Endodermal cell (in vitro differentiated cells): ENCODE data around the gene COG3. TPM values are rescaled to one million over a fixed set of nuclear protein-coding genes. Genes with fewer than 3 reads are reported as not detected.

Source experiments
- DNase-seq: peaks from one replicate; pipeline ENCODE4 v3.0.0-alpha.2; 2017
- H3K27ac ChIP-seq: 2 replicates; pipeline ENCODE4 v1.5.1; 2013; ENCODE audit warnings: mild to moderate bottlenecking, low read depth, low read length, moderate library complexity
- H3K27me3 ChIP-seq: 2 replicates; pipeline ENCODE4 v1.6.1; 2013; ENCODE audit warnings: mild to moderate bottlenecking, low read length, moderate library complexity; ENCODE audit not compliant: insufficient read depth, control insufficient read depth, poor library complexity, severe bottlenecking
- H3K36me3 ChIP-seq: 2 replicates; pipeline ENCODE4 v1.7.0; 2013; ENCODE audit warnings: mild to moderate bottlenecking, low read length, moderate library complexity; ENCODE audit not compliant: control insufficient read depth, insufficient read depth
- H3K4me1 ChIP-seq: one replicate; pipeline ENCODE4 v1.7.0; 2013; ENCODE audit warnings: low read length; ENCODE audit not compliant: control insufficient read depth, insufficient read depth
- H3K4me3 ChIP-seq: 2 replicates; pipeline ENCODE4 v1.5.1; 2013; ENCODE audit warnings: mild to moderate bottlenecking, low read length, moderate library complexity
- H3K9ac ChIP-seq: 2 replicates; pipeline ENCODE4 v1.6.1; 2013; ENCODE audit warnings: mild to moderate bottlenecking, low read length, moderate library complexity; ENCODE audit not compliant: poor library complexity, severe bottlenecking; ENCODE audit errors: extremely low read depth
- H3K9me3 ChIP-seq: 2 replicates; pipeline ENCODE4 v1.6.1; 2013; ENCODE audit warnings: mild to moderate bottlenecking, low read length, moderate library complexity; ENCODE audit not compliant: control insufficient read depth
- H3K27ac Mint-ChIP-seq: 2 replicates; pipeline ENCODE4 v1.8.0; 2020; ENCODE audit warnings: mixed read lengths
- H3K27me3 Mint-ChIP-seq: 2 replicates; pipeline ENCODE4 v1.8.0; 2021; ENCODE audit warnings: mild to moderate bottlenecking, mixed read lengths; ENCODE audit not compliant: insufficient read depth
- H3K36me3 Mint-ChIP-seq: 2 replicates; pipeline ENCODE4 v1.8.0; 2020; ENCODE audit warnings: low read depth, mixed read lengths
- H3K4me1 Mint-ChIP-seq: 2 replicates; pipeline ENCODE4 v1.8.0; 2020; ENCODE audit warnings: mixed read lengths
- H3K4me3 Mint-ChIP-seq: 2 replicates; pipeline ENCODE4 v1.8.0; 2020; ENCODE audit warnings: mild to moderate bottlenecking, moderate library complexity, mixed read lengths
- H3K9me3 Mint-ChIP-seq: 2 replicates; pipeline ENCODE4 v1.8.0; 2020; ENCODE audit warnings: mild to moderate bottlenecking, mixed read lengths
- WGBS, 2 experiments: methylation state at CpG; one replicate each; pipeline versions ENCODE4 v1.1.5 to v1.1.7; 2013; ENCODE audit warnings: missing lambda C conversion rate in 2 of 2, mixed read lengths in 1 of 2; ENCODE audit not compliant: insufficient coverage in 1 of 2, insufficient read length in 1 of 2; 5-methylcytosine and 5-hydroxymethylcytosine counted together
- total RNA-seq, 2 donors: library from RNA; stranded (reverse); fragmentation: NEBNext Ultra II Directional in 1 of 2; extraction: Animal tissue kit (Norgen Biotek cat#: 25700) in 1 of 2; gene quantifications; 2 replicates in 1 of 2; 3 replicates in 1 of 2; pipeline ENCODE4 v1.2.1, GENCODE V29; 2021
- TF ChIP-seq, protein P1 (sequence below): fragments of 200-600 bp; sonication (generic); conservative IDR thresholded peaks from 2 replicates; pipeline ENCODE4 v1.5.0; 2021; ENCODE audit warnings: antibody characterized with exemption, mild to moderate bottlenecking

Gene COG3
- total RNA-seq, 2 donors from 2014 or later, result 21.8 to 23.8 TPM

DNA sequence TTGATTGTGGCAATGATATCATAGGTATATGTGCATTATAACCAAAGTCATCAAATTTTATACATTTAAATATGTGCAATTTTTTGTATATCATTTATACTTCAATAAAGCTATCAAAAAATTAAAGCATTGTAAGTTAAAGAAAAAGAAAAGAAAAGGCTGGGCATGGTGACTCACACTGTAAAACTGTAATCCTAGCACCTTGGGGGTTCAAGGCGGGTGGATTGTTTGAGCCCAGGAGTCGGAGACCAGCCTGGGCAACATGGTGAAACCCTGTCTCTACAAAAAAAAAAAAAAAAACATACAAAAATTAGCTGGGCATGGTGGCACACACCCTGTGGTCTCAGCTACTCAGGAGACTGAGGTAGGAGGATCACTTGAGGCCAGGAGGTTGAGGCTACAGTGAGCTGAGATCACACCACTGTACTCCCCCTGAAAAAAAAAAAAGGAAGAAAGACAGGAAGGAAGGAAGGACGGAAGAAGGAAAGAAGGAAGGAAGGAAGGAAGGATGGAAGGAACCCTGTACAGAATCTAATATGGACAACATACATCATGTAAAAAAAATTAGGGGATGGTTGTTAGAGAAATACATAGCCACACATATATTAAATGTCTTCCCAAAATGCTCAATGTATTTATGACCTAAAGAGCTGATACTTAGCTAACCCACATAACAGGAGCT lies 24.8 kb upstream of the COG3 start:
- Mint-ChIP-seq H3K27ac (no peak overlapping the region), H3K27me3 (peaks cover 4% of the 10 kb centered on the region), H3K4me1 (peaks cover 16% of the 10 kb centered on the region), H3K9me3 (no peaks in the 10 kb centered on the region), H3K4me3 (no peak overlapping the region), H3K36me3 (no peaks in the 10 kb centered on the region)
- Histone ChIP-seq H3K4me1 (peaks cover 3% of the 10 kb centered on the region), H3K9me3 (no peaks in the 10 kb centered on the region), H3K4me3 (no peak overlapping the region), H3K27ac (no peak overlapping the region), H3K27me3 (no peaks in the 10 kb centered on the region), H3K36me3 (no peaks in the 10 kb centered on the region), H3K9ac (no peak overlapping the region)
- TF ChIP-seq, protein P1, sequence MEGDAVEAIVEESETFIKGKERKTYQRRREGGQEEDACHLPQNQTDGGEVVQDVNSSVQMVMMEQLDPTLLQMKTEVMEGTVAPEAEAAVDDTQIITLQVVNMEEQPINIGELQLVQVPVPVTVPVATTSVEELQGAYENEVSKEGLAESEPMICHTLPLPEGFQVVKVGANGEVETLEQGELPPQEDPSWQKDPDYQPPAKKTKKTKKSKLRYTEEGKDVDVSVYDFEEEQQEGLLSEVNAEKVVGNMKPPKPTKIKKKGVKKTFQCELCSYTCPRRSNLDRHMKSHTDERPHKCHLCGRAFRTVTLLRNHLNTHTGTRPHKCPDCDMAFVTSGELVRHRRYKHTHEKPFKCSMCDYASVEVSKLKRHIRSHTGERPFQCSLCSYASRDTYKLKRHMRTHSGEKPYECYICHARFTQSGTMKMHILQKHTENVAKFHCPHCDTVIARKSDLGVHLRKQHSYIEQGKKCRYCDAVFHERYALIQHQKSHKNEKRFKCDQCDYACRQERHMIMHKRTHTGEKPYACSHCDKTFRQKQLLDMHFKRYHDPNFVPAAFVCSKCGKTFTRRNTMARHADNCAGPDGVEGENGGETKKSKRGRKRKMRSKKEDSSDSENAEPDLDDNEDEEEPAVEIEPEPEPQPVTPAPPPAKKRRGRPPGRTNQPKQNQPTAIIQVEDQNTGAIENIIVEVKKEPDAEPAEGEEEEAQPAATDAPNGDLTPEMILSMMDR, result no peak
- WGBS, 2 experiments, result 86% methylated on average over 2 of the region's 3 CpGs; no CpG with 5 or more reads in 1 of the 2 experiments
- no peak for DNase-seq

DNA sequence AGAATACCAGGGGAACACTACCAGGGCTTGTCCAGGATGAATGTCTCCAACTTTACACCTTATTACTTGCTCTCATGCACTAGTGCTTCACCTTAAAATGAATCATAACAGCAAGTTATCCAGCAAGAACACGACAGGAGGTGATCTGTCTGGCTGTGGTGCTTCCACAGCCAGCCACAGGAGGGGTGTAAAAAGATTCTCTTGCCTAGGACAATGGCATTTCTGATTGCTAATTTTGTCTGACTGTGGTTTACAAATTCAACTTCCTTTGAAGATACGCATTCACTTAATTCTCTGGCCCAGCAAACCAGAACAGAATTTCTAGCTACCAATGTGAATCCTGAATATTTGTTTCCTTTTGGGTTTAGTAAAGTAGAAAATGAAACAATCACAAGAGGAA lies 23.1 kb upstream of the COG3 start:
- H3K9ac ChIP-seq, result no peak overlapping the region
- WGBS, 2 experiments, result 49 to 68% methylated on average over 2 of the region's 2 CpGs
- H3K4me1 ChIP-seq, result peaks cover 3% of the 10 kb centered on the region
- Mint-ChIP-seq H3K4me3 (no peak overlapping the region), H3K9me3 (no peaks in the 10 kb centered on the region), H3K36me3 (no peaks in the 10 kb centered on the region), H3K27me3 (peaks cover 9% of the 10 kb centered on the region), H3K4me1 (peaks cover 16% of the 10 kb centered on the region), H3K27ac (no peak overlapping the region)
- H3K36me3 ChIP-seq, result no peaks in the 10 kb centered on the region
- H3K27me3 ChIP-seq, result no peaks in the 10 kb centered on the region
- TF ChIP-seq, protein P1, result peak; percentile 50
- H3K27ac ChIP-seq, result no peak overlapping the region
- no peak for DNase-seq
- no peak overlapping the region for H3K4me3 ChIP-seq
- H3K9me3 ChIP-seq, result no peaks in the 10 kb centered on the region

DNA sequence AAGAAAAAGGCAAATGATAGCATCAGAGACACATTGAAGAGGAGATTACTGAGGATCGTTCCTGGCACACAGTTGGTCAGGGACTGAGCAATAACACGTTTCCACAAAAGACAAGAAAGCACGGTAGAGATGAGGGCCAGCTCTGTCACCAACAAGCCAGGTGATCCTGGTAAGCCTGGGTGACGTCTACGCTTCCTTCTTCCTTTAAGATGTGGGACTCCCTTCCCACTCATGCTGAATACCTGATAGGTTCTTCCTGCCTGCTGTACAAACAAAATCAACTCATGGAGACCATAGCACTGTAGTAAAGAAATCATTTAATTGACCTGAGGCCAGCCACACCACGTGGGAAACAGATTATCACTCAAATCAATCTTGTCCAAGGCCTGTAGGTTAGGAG lies 19.7 kb upstream of the COG3 start:
- H3K4me1 ChIP-seq, result peaks cover 17% of the 10 kb centered on the region
- no peaks in the 10 kb centered on the region for H3K27me3 ChIP-seq
- no peaks in the 10 kb centered on the region for H3K9me3 ChIP-seq
- Mint-ChIP-seq H3K4me1 (peaks cover 35% of the 10 kb centered on the region), H3K36me3 (no peaks in the 10 kb centered on the region), H3K4me3 (no peak overlapping the region), H3K9me3 (no peaks in the 10 kb centered on the region), H3K27me3 (peaks cover 11% of the 10 kb centered on the region), H3K27ac (no peak overlapping the region)
- DNase-seq, result no peak
- no peak overlapping the region for H3K4me3 ChIP-seq
- H3K36me3 ChIP-seq, result no peaks in the 10 kb centered on the region
- WGBS, 2 experiments, result 92 to 98% methylated on average over 5 to 6 of the region's 6 CpGs
- H3K9ac ChIP-seq, result no peak overlapping the region
- H3K27ac ChIP-seq, result no peak overlapping the region
- TF ChIP-seq, protein P1, result no peak
